GM21360 (cell line): ENCODE data around the gene HNRNPA3.
"Not testable (repeated sequence)": the region's sequence is repeated elsewhere in the genome, so short reads cannot be mapped to it uniquely, and the experiment has no call there.

Experiments
- ATAC-seq: cut with Tn5 transposase; IDR thresholded peaks from one replicate; pipeline ENCODE4 v1.9.1; 2021; ENCODE audit warnings: mild to moderate bottlenecking, moderate library complexity; ENCODE audit not compliant: unreplicated experiment

HNRNPA3 gene

DNA sequence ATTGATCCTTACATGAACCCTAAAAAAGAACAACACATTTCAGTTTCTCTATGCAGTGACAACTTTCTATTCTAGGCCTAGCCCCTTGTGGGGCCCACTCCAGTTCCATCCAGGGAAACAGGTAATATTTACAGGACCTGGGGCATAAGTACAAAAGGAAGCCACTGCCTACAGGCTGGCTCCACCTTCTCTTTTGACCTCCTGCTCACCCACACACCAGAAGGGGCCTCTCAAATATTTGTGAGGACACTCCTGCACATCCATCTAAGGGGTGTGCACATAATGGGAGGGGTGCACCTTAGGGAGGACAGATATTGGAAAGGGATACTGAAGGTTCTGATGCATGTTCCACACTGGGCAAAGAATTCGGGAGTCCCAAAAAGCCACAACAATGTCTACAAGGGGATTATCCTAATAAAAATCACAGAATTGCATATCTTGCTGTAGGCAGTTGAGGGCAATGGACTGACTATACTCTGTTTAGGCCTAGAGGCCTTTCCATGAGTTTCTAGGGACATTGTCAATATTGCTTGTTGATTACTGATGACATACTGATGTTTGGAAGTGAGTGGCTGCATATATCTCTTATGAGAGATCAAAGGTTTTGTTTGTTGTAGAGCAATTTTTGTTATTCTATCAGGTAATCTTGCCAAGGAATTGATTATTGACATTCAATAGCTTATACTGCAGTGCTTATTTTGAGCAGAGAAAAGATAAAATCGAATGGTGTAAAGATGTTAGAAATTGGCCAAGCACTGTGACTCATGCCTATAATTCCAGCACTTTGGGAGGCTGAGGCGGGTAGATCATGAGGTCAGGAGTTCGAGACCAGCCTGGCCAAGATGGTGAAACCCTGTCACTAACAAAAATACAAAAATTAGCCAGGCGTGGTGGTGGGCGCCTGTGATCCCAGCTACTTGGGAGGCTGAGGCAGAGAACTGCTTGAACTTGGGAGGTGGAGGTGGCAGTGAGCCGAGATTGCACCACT lies 23.8 kb upstream of the HNRNPA3 start:
- ATAC-seq: no peak

DNA sequence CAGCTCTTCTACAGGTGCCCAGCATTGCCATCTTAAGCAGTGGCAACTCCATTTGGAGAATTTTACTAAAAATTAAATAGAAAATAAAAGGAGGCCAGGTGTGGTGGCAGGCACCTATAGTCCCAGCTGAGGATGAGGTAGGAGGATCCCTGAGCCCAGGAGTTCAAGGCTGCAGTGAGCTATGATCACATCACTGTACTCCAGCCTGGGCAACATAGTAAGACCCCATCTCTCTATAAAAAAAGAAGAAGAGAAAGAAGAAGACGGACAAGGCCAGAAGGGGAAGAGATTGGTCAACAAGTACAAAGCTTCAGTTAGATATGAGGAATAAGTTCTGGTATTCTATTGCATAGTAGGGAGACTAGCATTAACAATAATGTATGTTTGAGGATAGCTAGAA lies 21.7 kb upstream of the HNRNPA3 start:
- ATAC-seq: no peak

DNA sequence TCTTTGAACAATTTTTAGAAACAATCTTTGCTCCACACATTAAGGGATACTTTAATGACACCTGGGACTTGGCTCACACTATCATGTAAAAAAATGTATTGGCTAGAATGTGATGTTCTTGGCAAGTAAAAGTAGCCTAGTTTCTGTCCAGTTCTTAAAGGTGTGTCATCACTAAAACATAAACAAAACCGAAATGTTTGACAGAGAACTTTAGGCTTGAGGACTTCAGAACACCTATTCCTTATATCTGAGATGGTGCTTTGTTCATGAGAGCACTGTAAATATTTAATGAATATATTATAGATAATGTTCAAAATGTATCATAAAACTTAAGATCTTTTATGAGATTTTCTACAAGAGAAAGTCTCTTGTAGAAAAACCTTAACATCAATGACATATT lies 19.8 kb upstream of the HNRNPA3 start:
- no peak for ATAC-seq

DNA sequence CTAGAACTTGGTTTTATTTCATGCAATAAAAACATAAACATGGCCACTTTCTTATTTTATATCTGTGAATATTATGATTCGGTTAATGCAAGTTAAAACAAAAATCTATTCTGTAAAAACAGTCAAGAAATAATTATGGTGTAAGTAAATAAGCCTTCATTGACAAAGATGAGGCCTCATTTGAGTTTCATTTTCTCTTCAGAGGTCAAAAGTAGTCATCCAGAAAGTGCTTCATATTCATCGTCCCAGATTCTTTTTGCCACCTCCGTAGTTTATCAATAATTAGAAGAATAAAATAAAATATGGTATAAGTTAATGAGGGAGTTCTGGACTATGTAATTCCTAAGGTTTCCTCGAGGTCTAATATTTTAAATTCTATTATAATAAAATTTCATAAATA lies 19.4 kb upstream of the HNRNPA3 start:
- no peak for ATAC-seq

DNA sequence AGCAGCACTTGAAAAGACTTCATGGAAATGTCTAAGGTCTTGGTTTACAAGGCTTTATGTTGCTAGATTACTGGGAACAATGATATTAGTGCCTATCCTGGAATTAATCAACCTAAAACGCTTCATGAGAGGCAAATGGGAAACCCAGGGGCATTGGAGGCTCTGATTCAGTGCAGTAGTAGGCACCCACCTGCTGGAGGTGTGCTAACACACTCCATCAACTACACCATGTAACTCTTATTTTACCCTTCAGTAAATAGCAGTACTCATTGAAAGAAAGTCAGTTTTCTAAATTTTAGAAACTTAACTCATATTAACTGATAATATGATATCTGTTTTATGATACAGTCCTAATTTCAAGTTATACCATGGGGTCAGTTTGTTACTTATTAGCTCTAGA lies 17.4 kb upstream of the HNRNPA3 start:
- ATAC-seq: no peak

DNA sequence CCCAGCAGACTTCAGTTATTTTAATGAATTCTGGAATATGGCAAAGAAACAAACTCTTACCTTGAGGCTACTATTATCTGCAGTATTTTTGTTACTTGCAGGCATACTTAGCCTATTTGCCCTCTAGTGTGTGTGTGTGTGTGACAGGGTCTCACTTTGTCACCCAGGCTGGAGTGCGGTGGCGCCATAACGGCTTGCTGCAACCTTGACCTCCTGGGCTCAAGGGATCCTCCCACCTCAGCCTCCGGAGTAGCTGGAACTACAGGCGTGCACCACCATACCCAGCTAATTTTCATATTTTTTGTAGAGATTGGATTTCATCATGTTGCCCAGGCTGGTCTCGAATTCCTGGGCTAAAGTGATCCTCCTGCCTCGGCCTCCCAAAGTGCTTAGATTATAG lies 12.2 kb upstream of the HNRNPA3 start:
- ATAC-seq: not testable (repeated sequence)

DNA sequence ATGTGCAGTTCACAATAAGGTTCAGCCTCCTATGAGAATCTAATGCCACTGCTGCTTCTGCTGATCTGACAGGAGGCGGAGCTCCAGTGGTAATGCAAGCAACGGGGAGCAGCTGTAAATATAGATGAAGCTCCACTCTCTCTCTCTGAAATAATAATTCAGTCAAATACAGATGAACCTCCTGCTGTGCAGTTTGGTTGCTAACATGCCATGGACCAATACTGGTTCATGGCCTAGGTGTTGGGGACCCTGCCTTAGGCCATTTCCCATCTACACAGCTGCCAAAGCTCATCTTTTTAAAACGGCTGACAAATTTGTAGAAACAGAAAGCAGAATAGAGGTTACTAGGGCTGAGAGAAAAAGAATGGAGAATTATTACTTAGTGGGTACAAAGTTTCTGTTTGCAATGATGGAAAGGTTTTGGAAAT lies 10.7 kb upstream of the HNRNPA3 start:
- no peak for ATAC-seq

DNA sequence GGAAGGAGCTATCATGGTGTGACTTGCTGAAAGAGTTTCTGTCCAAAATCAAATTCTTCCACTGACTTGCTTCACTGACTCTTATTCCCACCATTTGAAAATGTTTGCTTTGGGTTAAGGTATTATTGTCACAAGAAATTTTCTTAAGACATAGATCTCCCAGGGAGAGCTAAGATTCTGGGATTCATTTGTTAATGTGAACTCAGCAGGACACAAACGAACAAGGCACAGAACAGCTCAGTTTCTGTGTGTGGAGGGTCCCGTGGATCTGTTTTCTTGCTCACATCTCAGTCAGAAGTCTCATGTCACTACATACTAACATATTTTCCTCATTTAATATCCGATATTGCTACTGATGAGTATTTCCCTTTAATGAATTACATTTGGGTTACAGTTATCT lies 8.2 kb upstream of the HNRNPA3 start:
- ATAC-seq: no peak

DNA sequence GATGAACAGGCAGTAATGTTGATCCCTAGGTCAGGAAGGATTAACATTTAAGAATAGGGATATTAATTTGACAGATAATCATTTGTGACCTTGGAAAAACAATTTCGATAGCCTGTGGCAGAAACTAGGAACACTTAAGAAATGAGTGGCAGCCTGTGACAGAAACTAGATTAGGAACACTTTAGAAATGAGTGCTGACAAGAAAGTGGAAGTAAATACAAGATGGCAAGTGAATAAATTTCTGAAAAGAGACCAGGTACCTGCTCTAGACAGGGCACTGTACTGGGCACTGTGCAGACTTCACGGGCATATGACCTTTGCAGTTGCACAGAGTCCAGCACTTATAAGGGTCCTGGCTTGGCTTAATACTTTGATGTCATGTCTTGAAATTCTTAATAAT lies 5.5 kb upstream of the HNRNPA3 start:
- ATAC-seq: no peak

DNA sequence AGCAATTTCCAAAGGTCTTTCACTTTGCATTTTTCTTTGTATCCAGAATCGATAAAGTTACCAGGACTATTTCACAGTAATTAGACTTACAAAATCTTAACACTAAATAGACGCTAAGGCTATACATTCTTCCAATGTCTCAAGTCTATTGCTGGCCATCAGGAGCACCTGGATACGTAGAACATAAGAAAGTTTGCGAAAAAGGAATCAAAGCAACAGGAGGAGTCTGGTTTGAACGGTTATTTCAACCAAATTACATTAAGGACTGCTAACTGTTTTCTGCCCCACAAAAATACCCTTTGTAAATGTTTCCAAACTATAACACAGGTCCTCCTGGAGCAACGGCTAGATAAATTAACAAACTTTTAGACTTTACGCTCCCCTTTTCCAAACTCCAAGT lies 1.4 kb upstream of the HNRNPA3 start:
- ATAC-seq: no peak

DNA sequence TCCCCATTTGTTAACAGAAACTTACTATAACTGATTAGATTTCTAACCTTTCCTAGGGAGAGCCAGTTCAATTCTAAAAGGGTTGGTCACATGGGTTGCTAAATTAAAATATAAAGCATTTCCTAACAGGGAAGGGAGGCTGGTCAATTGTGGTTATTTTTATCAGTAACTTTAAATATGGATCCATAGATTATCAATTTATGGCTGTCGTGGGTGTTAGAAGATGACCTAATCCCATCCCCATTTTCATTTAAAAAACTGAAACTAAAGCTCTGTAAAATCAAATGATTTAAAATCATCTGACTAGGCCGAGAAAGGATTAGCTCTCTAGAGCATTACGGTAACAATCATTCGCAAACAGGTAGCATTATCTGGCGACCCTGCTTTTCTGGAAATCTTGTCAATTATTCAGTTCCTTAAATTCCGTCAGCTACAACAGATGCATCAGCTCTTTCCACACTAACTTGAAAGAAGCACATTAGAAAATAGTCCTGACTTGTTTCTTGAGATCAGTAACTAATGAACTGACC lies 953 bp upstream of the HNRNPA3 start:
- ATAC-seq: no peak

DNA sequence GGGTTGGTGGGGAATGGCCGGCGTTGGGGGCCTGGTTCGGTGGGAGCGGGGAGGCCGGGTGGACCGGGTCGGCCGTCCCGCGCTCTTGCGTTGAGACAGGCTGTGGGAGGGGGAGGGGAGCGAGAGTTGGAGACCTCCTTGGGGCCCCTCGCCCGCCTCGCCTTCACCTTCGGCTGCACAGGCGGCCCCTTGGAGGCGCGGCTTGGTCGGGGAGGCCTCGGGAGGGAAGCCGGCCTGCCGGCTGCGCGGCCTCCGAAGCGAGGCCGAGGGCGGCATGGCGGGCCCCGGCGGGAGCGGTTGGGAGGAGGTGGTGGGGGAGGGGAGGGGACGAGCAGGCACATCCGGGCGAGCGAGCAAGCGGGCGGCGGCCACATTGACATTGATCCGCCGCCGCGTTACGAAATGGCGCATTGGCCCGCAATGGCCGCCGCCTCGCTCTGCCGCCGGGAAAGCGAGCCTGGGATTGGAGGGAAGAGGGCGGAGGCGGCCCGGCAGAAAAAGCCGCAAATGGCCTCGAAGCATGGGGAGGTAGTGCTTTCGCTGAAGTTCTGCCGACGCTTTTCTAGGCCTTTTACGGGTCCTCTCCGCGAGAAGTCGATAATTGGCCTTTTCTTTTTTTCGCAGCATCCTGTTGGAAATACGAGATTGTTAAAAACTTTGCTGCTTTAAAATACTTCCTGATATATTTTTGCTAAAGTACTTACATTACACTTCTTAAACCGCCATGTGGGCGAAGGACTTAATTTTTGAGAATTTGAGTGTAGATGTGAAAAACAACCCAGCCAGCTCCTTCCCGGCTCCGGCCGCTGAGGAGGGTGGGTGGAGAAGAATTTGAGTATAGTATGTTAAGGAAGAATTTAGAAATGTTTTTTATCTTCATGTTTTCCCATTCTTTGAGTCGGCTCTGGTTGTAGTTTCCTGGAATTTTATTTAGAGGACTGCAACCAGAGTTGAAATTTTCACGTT lies 580 bp downstream of the HNRNPA3 start:
- peak; percentile 38 for ATAC-seq

DNA sequence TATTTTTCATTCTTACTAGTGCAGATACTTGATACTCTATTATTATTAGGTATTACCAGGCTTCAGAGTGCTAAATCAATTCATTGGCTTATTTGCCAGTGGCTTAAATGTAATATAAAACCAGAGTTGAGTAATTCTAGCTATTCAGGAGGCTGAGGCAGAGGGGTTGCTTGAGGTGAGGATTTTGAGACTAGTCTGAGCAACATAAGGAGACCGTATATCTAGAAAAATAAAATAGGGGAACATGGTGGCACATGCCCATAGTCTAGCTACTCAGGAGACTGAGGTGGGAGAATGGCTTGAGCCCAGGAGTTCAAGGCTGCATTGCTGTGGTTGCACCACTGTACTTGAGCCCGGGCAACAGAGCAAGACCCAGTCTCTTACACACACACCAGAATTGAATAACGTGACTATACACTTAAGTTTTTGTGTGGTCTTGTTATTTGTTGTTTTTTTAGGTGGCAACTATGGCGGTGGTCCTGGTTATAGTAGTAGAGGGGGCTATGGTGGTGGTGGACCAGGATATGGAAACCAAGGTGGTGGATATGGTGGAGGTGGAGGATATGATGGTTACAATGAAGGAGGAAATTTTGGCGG lies 4.8 kb downstream of the HNRNPA3 start:
- ATAC-seq: no peak

DNA sequence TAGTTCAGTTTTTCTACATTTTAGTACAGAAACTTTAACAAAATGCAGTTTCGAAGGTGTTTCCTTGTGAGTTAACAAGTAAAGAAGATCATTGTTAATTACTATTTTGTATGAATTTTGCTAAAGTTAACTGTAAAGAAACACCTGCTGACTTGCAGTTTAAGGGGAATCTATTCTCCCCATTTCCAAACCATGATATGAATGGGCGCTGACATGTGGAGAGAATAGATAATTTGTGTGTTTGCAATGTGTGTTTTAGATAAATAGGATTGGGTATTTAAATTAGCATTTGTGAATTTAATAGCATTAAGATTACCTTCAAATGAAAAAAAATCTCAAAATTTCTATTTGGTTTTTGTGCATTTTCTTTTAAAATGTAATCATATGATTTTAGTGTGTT lies 7.2 kb downstream of the HNRNPA3 start:
- not testable (repeated sequence) for ATAC-seq

DNA sequence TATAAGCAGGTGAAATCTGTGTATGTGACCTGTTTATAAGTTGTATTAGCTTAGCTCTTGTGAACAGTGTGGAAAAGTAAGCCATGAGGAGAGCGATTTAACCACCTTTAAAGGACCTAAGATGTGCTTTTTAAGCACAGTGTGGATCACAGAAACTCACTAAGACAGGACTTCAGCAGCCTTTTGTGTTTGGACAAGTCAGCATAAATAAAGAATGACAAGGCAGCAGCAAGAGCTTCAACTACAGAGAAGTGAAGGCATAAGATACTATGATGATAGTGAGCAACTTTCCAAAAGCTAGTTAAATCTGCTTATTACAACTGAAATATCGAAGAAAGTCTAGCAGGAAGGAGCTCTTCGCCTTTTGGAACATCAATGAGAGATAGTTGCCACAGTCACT lies 8.9 kb downstream of the HNRNPA3 start:
- no peak for ATAC-seq

DNA sequence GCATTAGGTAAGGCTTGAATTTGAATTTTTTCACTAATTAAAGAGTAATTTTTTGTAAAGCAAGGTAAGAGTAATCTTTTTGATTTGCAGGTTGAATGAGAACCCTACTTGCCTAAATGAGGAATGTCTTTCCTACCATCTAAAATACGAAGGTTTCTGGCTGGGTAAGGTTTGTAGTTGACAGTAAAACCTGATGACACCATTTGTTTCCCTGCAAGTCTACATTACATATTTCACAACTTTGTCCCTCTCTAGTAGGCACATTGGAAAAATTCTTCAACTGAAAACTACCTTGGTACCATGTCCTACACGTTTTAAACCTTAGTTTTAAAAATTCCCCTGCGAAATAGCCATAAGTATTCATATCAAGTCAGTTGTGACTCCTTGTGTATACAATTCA lies 9.4 kb downstream of the HNRNPA3 start:
- no peak for ATAC-seq

DNA sequence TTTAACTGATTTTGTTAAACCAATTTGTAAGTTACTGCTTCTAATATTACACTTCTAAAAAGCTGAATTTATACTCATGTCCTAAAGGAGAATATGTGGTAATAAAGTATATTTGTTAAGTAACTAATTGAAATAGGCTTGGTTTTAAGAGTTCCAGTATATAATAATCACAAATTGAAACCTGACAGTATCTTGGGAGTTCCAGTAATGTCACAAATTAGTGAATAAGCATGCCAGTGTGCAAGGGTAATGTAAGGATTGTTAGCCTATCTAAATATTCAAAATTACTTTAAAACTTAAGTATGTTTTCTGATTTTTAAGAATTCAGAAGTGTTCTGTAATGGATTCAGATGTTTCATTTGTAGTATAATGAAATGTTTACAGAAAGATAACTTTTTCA lies 10.8 kb downstream of the HNRNPA3 start:
- ATAC-seq: not testable (repeated sequence)

DNA sequence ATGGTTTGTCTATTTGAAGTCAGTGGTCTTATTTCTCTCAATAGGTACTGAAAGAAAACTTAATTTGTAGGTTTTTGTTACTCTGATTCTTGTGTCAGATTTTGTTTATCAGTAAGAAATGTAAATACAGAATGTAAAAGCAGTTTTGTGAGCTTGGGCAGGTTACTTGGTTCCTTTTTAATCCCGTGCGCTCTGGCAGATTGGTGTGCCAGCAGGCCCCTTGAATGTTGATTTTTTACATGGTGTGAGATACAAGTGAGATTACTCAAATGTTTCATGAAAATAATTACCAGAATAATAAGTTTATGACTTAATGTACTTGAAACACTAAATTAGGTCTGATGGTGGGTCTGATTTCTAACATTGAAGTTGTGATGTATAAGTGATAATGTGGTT lies 13.4 kb downstream of the HNRNPA3 start:
- ATAC-seq: no peak

DNA sequence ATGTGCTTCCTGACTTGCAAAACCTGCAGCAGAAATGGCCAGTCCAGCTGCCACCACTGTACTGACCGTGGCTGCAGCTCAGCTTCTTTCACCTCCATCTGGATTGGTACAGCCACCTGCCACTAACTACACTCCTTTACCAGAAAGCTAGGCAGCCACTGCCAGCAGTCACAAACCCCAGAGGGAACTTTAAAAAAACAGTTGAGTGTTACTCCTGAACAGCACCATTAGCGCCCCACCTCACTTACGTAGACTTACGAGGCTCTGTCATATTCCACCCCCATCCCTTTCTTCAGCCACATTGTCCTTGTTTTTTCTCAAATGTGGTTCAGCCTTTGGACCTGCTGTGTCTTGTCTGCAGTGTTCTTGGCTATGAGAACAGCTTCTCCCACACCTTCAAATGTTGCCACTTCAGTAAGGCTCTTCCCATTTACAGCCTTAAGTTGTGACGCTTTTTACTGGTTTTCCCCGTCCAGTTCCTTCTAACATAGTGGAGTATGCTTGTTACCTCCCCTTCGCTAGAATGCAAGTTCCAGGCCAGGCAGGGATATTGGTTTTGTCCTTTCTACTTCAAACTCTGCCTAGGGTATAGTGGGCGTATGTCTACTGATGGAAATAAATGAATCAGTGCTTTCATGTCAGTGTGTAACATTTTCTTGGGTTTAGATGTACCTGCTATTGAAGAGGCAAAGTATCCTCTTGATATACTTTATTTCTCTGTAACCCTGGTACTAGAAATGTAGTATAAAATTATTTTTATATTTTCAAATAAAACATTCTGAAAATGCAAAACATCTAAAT lies 17.0 kb downstream of the HNRNPA3 start:
- no peak for ATAC-seq

DNA sequence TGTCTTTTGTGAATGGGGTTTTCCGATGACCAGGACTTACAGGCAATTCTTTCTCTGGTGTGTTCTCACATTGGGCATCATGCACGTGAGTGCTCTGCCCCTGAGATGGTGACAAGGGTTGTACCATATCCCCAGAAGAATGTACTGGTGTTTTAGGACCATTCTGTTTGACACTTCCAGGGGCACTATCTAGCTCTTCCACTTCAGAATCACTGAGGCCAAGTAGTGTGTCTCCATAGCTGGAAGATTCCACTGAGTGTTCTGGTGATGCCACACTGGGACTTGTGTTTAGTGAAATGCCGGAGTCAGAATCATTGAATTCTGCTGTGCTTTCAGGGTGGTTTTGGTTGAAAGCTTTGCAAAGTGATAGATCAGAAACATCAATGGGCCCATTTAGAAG lies 18.7 kb downstream of the HNRNPA3 start:
- no peak for ATAC-seq
